ENCODE results near the gene TP53TG3E.
"Not testable (repeated sequence)": the region's sequence is repeated elsewhere in the genome, so short reads cannot be mapped to it uniquely, and the experiment has no call there.

The TP53TG3E gene, protein sequence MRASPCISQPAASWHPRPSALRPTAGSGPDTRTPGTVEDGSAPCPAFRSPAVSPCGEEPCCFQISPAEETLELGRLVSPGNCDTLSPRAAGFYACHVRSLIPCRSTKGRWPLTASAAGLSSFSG

DNA sequence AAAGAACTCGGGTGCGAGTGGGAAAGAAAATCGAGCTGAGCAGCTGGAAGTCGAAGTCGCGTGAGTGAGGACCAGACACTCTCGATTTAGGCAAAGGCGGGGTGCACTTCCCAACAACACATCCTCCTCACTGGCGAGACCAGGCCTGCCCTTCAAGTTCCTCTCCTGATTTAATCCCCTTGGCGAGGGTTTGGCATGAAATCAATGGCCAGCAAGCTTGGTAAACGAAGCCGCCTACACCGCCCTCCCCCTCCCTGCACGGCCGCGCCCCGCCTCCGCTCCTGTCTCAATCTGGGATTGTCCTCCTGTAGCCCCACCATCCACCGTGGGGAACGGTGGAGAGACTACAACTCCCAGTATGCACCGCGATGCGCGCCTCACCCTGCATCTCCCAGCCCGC lies at the start of gene TP53TG3E:
TP53TG3E (plus strand) TSS at position 301 of the 400 bp plus-strand sequence; CDS start at position 369, 68 bp downstream.
- DNase-seq (ENCODE audit: low read depth in 2 of 2): not testable (repeated sequence)

DNA sequence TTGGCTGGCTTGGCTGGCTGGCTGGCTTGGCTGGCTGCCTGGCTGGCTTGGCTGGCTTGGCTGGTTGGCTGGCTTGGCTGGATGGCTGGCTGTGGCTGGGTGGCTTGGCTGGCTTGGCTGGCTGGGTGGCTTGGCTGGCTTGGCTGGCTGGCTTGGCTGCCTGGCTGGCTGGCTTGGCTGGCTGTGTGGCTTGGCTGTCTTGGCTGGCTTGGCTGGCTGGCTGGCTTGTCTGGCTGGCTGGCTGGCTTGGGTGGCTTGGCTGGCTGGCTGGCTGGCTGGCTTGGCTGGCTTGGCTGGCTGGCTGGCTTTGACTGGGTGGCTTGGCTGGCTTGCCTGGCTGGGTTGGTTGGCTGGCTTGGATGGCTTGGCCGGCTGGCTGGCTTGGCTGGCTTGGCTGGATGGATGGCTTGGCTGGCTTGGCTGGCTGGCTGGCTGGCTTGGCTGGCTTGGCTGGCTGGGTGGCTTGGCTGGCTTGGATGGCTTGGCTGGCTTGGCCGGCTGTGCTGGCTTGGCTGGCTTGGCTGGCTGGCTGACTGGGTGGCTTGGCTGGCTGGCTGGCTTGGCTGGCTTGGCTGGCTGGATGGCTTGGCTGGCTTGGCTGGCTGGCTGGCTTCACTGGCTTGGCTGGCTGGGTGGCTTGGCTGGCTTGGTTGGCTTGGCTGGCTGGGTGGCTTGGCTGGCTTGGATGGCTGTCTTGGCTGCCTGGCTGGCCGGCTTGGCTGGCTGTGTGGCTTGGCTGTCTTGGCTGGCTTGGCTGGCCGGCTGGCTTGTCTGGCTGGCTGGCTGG lies 32.3 kb downstream of the TP53TG3E start:
- DNase-seq (ENCODE audit: low read depth in 2 of 2): peak; percentile 30 to 33

DNA sequence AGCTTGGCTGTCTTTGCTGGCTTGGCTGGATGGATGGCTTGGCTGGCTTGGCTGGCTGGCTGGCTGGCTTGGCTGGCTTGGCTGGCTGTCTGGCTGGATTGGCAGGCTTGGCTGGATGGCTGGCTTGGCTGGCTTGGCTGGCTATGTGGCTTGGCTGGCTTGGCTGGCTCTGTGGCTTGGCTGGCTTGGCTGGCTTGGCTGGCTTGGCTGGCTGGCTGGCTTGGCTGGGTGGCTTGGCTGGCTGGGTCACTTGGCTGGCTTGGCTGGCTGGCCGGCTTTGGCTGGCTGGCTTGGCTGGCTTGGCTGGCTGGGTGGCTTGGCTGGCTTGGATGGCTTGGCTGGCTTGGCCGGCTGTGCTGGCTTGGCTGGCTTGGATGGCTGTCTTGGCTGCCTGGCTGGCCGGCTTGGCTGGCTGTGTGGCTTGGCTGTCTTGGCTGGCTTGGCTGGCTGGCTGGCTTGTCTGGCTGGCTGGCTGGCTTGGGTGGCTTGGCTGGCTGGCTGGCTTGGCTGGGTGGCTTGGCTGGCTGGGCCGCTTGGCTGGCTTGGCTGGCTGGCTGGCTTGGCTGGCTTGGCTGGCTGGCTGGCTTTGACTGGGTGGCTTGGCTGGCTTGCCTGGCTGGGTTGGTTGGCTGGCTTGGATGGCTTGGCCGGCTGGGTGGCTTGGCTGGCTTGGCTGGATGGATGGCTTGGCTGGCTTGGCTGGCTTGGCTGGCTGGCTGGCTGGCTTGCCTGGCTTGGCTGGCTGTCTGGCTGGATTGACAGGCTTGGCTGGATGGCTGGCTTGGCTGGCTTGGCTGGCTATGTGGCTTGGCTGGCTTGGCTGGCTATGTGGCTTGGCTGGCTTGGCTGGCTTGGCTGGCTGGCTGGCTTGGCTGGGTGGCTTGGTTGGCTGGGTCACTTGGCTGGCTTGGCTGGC lies 33.8 kb downstream of the TP53TG3E start:
- DNase-seq (ENCODE audit: low read depth in 2 of 2): peak; percentile 24 to 35

DNA sequence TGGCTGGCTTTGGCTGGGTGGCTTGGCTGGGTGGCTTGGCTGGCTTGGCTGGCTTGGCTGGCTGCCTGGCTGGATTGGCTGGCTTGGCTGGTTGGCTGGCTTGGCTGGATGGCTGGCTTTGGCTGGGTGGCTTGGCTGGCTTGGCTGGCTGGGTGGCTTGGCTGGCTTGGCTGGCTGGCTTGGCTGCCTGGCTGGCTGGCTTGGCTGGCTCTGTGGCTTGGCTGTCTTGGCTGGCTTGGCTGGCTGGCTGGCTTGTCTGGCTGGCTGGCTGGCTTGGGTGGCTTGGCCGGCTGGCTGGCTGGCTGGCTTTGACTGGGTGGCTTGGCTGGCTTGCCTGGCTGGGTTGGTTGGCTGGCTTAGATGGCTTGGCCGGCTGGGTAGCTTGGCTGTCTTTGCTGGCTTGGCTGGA lies 34.4 kb downstream of the TP53TG3E start:
- DNase-seq (ENCODE audit: low read depth in 2 of 2): peak in 1 of 2 experiments; percentile 3

DNA sequence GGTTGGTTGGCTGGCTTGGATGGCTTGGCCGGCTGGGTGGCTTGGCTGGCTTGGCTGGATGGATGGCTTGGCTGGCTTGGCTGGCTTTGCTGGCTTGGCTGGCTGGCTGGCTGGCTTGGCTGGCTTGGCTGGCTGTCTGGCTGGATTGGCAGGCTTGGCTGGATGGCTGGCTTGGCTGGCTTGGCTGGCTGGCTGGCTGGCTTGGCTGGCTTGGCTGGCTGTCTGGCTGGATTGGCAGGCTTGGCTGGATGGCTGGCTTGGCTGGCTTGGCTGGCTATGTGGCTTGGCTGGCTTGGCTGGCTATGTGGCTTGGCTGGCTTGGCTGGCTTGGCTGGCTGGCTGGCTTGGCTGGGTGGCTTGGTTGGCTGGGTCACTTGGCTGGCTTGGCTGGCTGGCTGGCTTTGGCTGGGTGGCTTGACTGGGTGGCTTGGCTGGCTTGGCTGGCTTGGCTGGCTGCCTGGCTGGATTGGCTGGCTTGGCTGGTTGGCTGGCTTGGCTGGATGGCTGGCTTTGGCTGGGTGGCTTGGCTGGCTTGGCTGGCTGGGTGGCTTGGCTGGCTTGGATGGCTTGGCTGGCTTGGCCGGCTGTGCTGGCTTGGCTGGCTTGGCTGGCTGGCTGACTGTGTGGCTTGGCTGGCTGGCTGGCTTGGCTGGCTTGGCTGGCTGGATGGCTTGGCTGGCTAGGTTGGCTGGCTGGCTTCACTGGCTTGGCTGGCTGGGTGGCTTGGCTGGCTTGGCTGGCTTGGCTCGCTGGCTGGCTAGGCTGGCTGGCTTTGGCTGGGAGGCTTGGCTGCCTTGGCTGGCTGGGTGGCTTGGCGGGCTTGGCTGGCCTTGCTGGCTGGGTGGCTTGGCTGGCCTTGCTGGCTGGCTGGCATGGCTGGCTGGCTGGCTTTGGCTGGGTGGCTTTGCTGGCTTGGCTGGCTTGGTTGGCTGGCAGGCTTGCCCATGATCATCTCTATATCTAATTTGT lies 35.3 kb downstream of the TP53TG3E start:
- DNase-seq (ENCODE audit: low read depth in 2 of 2): peak; percentile 27 to 39
